ENCODE results near the gene ALKBH6.

ALKBH6 gene

DNA sequence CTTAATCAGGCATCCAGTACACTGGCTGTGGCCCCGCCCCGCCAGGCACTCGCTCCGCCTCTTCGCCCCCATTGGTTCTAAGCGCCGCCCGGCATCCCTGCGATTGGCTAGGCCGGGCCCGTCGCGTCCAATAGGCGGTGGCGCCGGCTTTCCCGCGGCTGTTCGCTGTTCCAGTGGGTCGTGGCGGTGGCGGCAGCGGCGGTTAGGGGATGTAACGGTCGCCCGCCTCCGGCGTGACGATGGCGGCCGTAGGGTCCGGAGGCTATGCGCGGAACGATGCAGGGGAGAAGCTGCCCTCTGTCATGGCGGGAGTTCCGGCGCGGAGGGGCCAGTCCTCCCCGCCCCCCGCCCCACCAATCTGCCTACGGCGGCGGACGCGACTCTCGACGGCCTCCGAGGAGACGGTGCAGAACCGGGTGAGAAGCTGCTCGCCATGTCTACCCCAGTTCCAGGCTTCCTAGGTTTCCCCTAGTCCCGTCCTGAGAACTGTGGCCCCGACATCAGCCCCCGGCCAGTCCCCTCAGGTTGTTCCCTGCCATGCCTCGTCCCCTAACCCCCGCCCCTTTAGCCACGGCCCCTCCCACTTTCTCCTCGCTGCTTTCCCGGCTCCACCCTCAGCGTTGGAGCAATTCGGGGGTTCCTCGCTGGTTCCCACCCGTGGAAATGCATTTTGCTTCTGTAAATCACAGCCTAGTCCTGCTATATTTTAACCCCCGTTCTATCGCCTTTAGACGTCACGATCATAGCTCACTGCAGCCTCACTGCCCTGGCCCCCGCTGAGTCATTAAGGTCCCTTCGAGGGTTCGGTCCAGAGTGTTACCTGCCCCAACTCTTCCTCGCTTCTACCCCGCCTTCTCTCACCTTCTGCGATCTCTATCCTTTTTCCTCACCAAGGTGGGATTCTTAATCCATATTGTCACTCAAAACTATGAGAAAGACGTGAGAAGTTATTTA, 41.0 kb upstream of the ALKBH6 start, which contains the start of gene WDR62:
WDR62 (plus strand) TSS at position 165 of the 954 bp plus-strand sequence; CDS start at position 240, 75 bp downstream.
- TF ChIP-seq FOXP2 (optimal IDR thresholded peaks at IDR 0.05; ENCODE audit: borderline replicate concordance, extremely low read depth, extremely low read length, insufficient read depth) (no peak), SIN3A (IDR thresholded peaks at IDR 0.05; ENCODE audit: borderline replicate concordance, insufficient read depth, low read length) (0 out of 2 replicates have a peak, but pooled peaks have one; percentile 10), TAF1 (IDR thresholded peaks at IDR 0.05; ENCODE audit: borderline replicate concordance, insufficient read depth, low read length) (0 out of 2 replicates have a peak, but pooled peaks have one; percentile 12), REST (IDR thresholded peaks at IDR 0.05; ENCODE audit: insufficient read depth in 1 of 2, low read depth in 2 of 2, low read length in 2 of 2) (no peak), POLR2AphosphoS5 (IDR thresholded peaks at IDR 0.05; ENCODE audit: low read depth, low read length) (peak; percentile 69; the same call in 1 of the 2 replicates)

DNA sequence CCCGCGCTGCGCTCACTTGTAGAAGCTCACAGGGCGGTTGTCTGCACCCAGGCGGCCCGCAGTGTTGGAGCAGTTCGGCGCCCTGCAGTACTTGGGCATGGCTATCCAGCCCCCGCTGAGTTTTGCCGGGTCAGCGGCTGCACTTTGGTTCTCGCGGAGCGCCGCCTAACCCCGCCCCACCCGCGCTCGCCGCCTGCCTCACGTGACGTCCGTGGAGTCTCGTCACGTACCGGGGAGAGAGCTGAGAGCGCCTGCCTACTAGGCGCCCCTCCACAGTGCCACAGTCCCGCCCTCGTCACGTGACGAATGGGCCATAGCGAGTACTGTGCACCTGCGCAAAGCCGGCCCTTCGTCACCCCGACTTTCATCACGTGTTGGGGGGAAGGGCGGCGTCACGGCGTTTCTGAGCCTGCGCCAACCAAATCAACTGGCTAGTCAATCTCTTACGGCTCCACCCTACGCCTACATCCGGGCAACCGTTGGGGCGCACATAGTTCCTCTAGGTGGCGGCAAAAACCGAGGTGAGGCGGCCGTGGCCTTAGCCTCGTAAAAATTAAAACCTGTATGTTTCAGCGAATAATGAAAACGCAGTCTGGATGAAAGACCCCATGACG, 40.2 kb upstream of the ALKBH6 start, which contains the start of gene THAP8:
THAP8 (minus strand) TSS at position 167 of the 614 bp plus-strand sequence; CDS start at position 99, 68 bp downstream.
- TF ChIP-seq FOXP2 (optimal IDR thresholded peaks at IDR 0.05; ENCODE audit: borderline replicate concordance, extremely low read depth, extremely low read length, insufficient read depth) (peak; percentile 97), REST (IDR thresholded peaks at IDR 0.05; ENCODE audit: insufficient read depth in 1 of 2, low read depth in 2 of 2, low read length in 2 of 2) (peak in 1 of 2 experiments; percentile 31; a peak in 1 of 4 replicates), TAF1 (IDR thresholded peaks at IDR 0.05; ENCODE audit: borderline replicate concordance, insufficient read depth, low read length) (peak; percentile 45; the same call in 1 of the 2 replicates), SIN3A (IDR thresholded peaks at IDR 0.05; ENCODE audit: borderline replicate concordance, insufficient read depth, low read length) (no peak), POLR2AphosphoS5 (IDR thresholded peaks at IDR 0.05; ENCODE audit: low read depth, low read length) (peak; percentile 55; the same call in 1 of the 2 replicates)

DNA sequence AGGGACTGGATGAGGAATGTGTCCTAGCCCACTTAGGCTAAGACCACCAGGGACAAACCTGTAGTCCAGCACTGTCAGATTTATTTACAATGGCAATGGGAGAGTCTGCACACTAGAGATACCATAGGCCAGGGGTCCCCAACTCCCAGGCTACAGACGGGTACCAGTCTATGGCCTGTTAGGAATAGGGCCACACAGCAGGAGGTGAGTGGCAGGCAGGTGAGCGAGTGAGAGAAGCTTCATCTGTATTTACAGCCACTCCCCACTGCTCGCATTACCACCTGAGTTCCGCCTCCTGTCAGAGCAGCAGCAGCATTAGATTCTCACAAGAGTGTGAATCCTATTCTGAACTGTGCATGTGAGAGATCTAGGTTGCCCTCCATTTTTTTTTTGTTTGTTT, 37.6 kb upstream of the ALKBH6 start:
- TF ChIP-seq REST (IDR thresholded peaks at IDR 0.05; ENCODE audit: insufficient read depth in 1 of 2, low read depth in 2 of 2, low read length in 2 of 2) (no peak), FOXP2 (optimal IDR thresholded peaks at IDR 0.05; ENCODE audit: borderline replicate concordance, extremely low read depth, extremely low read length, insufficient read depth) (no peak), SIN3A (IDR thresholded peaks at IDR 0.05; ENCODE audit: borderline replicate concordance, insufficient read depth, low read length) (no peak), TAF1 (IDR thresholded peaks at IDR 0.05; ENCODE audit: borderline replicate concordance, insufficient read depth, low read length) (no peak), POLR2AphosphoS5 (IDR thresholded peaks at IDR 0.05; ENCODE audit: low read depth, low read length) (no peak)

DNA sequence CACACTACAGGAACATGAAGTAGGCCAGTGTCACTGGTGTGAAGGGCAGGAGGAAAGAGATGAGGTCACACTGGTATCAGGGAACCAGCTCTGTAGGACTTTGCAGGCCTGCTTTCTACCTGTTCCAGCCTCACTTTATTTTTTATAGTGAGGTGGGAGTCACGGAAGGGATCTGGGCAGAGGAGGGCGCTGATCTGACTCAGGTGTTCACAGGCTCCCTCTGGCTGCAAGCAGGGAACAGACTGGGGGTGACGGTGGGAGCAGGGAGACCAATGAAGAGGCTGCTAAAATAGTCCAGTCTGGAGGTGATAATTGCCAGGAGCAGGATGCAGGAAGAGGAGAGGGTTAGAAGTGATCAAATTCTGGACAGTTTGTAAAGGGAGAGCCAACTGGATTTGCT, 37.2 kb upstream of the ALKBH6 start:
- TF ChIP-seq TAF1 (IDR thresholded peaks at IDR 0.05; ENCODE audit: borderline replicate concordance, insufficient read depth, low read length) (no peak), SIN3A (IDR thresholded peaks at IDR 0.05; ENCODE audit: borderline replicate concordance, insufficient read depth, low read length) (no peak), POLR2AphosphoS5 (IDR thresholded peaks at IDR 0.05; ENCODE audit: low read depth, low read length) (no peak), REST (IDR thresholded peaks at IDR 0.05; ENCODE audit: insufficient read depth in 1 of 2, low read depth in 2 of 2, low read length in 2 of 2) (no peak), FOXP2 (optimal IDR thresholded peaks at IDR 0.05; ENCODE audit: borderline replicate concordance, extremely low read depth, extremely low read length, insufficient read depth) (no peak)
